HepG2 (cell line): ENCODE measurements around the gene TPX2. TPM values are rescaled to one million over a fixed set of nuclear protein-coding genes. Genes with fewer than 3 reads are reported as not detected.

Experiments used
- AKAP8 ChIP-seq: sonication (generic); formaldehyde crosslinking; IDR thresholded peaks from 2 replicates; pipeline ENCODE4 v1.5.1; 2020; ENCODE audit warnings: mild to moderate bottlenecking, missing genetic modification reagents
- CEBPG ChIP-seq: IDR thresholded peaks from 2 replicates; pipeline ENCODE4 v1.6.1; 2016
- DMAP1 ChIP-seq: IDR thresholded peaks from 2 replicates; pipeline ENCODE4 v1.6.1; 2016
- DPF2 ChIP-seq: sonication (generic); formaldehyde crosslinking; IDR thresholded peaks from 2 replicates; pipeline ENCODE4 v1.4.0; 2020; ENCODE audit warnings: mild to moderate bottlenecking, low read depth, missing genetic modification reagents, borderline replicate concordance
- GLMP ChIP-seq: sonication (generic); formaldehyde crosslinking; IDR thresholded peaks from 2 replicates; pipeline ENCODE4 v1.9.0; 2021; ENCODE audit warnings: missing genetic modification reagents, mild to moderate bottlenecking, borderline replicate concordance
- MXD1 ChIP-seq: sonication (generic); formaldehyde crosslinking; IDR thresholded peaks from 2 replicates; pipeline ENCODE4 v1.4.0; 2020; ENCODE audit warnings: mild to moderate bottlenecking, missing genetic modification reagents
- ONECUT2 ChIP-seq: sonication (generic); formaldehyde crosslinking; IDR thresholded peaks from 2 replicates; pipeline ENCODE4 v1.4.0; 2020; ENCODE audit warnings: missing genetic modification reagents
- SMAD1 ChIP-seq: sonication (generic); formaldehyde crosslinking; IDR thresholded peaks from 2 replicates; pipeline ENCODE4 v1.4.0; 2020; ENCODE audit warnings: missing genetic modification reagents, low read depth, mild to moderate bottlenecking, borderline replicate concordance
- U2AF2 ChIP-seq: fragments of 200-400 bp; formaldehyde crosslinking; IDR thresholded peaks from 2 replicates; pipeline ENCODE4 v1.6.1; 2017; ENCODE audit warnings: low read depth, mild to moderate bottlenecking, low read length
- ZNF318 ChIP-seq: sonication (generic); formaldehyde crosslinking; IDR thresholded peaks from 2 replicates; pipeline ENCODE4 v1.4.0; 2020; ENCODE audit warnings: mild to moderate bottlenecking, missing genetic modification reagents
- ZNF749 ChIP-seq: sonication (generic); formaldehyde crosslinking; IDR thresholded peaks from 2 replicates; pipeline ENCODE4 v1.8.0; 2022; ENCODE audit warnings: mild to moderate bottlenecking, missing genetic modification reagents, moderate library complexity, borderline replicate concordance
- ZNF788 ChIP-seq: sonication (generic); formaldehyde crosslinking; IDR thresholded peaks from 2 replicates; pipeline ENCODE4 v1.5.0; 2020; ENCODE audit warnings: mild to moderate bottlenecking, missing genetic modification reagents, borderline replicate concordance
- ZSCAN25 ChIP-seq: sonication (generic); formaldehyde crosslinking; IDR thresholded peaks from 2 replicates; pipeline ENCODE4 v1.8.0; 2022; ENCODE audit warnings: mild to moderate bottlenecking, missing genetic modification reagents
- ZXDC ChIP-seq: sonication (generic); formaldehyde crosslinking; IDR thresholded peaks from 2 replicates; pipeline ENCODE4 v1.5.0; 2020; ENCODE audit warnings: mild to moderate bottlenecking, missing genetic modification reagents
- polyA plus RNA-seq, 8 experiments: library from polyadenylated mRNA; depleted of rRNA in 3 of 8; stranded (reverse) in 7 of 8; unstranded in 1 of 8; fragments of >200 nt; fragmentation: Illumina TruSeq in 4 of 8; extraction: Trizol in 4 of 8; gene quantifications; 2 replicates each; pipeline versions ENCODE4 v1.2.1 to v1.2.3, GENCODE V29; 2011 to 2016; ENCODE audit warnings: low read depth in 4 of 8, missing spikeins in 1 of 8, mixed read lengths in 1 of 8; ENCODE audit not compliant: insufficient read depth in 1 of 8
- total RNA-seq, 5 experiments: library from RNA; depleted of rRNA; stranded (reverse); fragments of >200 nt; fragmentation: Illumina TruSeq; extraction: Trizol; gene quantifications; 2 replicates each; pipeline ENCODE4 v1.2.3, GENCODE V29; 2016; ENCODE audit warnings: low read depth in 1 of 5
- TF ChIP-seq, protein P1 (sequence below): sonication (generic); formaldehyde crosslinking; IDR thresholded peaks from 2 replicates; pipeline ENCODE4 v1.4.0; 2020; ENCODE audit warnings: mild to moderate bottlenecking, missing genetic modification reagents

The TPX2 gene
- total and polyA plus RNA-seq, 2 of the 13 experiments (the other 11 are each of a cell fraction or from before 2014, with no cell fraction given) = 34.3 to 124 TPM

DNA sequence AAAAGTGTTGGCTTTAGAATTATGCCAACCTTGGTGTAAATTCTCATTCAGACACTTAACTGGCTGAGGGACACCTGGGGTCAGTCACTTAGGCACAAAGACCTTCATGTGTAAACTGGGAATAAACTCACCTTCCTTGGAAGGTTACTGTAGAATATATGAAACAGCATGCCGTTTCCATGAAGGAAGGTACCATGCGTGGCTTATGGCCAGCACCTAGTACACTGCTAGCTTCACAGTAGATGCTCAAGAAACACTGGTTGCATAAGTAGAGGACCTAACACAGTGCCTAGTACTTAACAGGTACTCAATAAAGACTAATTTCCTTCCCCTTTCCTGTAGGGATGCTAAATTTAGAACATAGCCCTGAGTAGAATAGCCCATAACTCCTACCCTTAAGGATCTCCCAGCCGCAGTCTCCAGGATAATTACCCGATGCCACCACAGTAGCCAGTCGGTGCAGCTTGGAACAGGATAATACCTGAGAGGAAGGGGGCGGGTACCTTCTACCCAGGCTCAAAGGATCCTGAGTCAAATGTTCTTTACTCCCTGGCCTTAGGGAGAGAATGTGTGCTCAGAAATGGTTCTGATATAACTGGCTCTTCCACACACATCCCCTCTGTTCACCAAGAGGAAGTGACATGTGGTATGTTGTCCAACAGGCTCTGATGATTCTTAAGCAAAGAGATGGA is 20.0 kb upstream of the TPX2 start (continued):
- no peak for TF ChIP-seq ZNF318
- TF ChIP-seq ZNF788 (CRISPR knock-in tag) = no peak; the same call in 1 of the 2 replicates
- no peak for TF ChIP-seq ZXDC
- no peak for TF ChIP-seq SMAD1 (CRISPR knock-in tag)
- no peak for TF ChIP-seq U2AF2
- TF ChIP-seq CEBPG = 0 out of 2 replicates have a peak, but pooled peaks have one; percentile 28
- TF ChIP-seq AKAP8 (CRISPR knock-in tag) = no peak
- no peak for TF ChIP-seq GLMP (CRISPR knock-in tag)
- TF ChIP-seq, protein P1, sequence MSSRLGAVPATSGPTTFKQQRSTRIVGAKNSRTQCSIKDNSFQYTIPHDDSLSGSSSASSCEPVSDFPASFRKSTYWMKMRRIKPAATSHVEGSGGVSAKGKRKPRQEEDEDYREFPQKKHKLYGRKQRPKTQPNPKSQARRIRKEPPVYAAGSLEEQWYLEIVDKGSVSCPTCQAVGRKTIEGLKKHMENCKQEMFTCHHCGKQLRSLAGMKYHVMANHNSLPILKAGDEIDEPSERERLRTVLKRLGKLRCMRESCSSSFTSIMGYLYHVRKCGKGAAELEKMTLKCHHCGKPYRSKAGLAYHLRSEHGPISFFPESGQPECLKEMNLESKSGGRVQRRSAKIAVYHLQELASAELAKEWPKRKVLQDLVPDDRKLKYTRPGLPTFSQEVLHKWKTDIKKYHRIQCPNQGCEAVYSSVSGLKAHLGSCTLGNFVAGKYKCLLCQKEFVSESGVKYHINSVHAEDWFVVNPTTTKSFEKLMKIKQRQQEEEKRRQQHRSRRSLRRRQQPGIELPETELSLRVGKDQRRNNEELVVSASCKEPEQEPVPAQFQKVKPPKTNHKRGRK (CRISPR knock-in tag) = no peak
- no peak for TF ChIP-seq DMAP1 (CRISPR knock-in tag)
- no peak; the same call in 1 of the 2 replicates for TF ChIP-seq DPF2 (CRISPR knock-in tag)
- TF ChIP-seq MXD1 (CRISPR knock-in tag) = no peak
- no peak for TF ChIP-seq ZSCAN25 (CRISPR knock-in tag)
- no peak for TF ChIP-seq ZNF749 (CRISPR knock-in tag)
- 0 out of 2 replicates have a peak, but pooled peaks have one; percentile 28 for TF ChIP-seq ONECUT2 (CRISPR knock-in tag)
